ENCODE measurements around the gene RAD51B.
"Not testable (repeated sequence)": the region's sequence is repeated elsewhere in the genome, so short reads cannot be mapped to it uniquely, and the experiment has no call there.

Gene RAD51B

GRCh38 chr14:68211886-68212285 is 392.3 kb downstream of the RAD51B start:
- TF ChIP-seq ZNF274 (IDR thresholded peaks at IDR 0.05; ENCODE audit: low read depth, low read length), result no peak
- no peak overlapping the region for H3K4me3 ChIP-seq (ENCODE audit: low read length)

GRCh38 chr14:68212361-68212760 is 392.8 kb downstream of the RAD51B start:
- H3K4me3 ChIP-seq (ENCODE audit: low read length), result no peak overlapping the region
- TF ChIP-seq ZNF274 (IDR thresholded peaks at IDR 0.05; ENCODE audit: low read depth, low read length), result no peak

GRCh38 chr14:68214431-68214830 is 394.9 kb downstream of the RAD51B start:
- H3K4me3 ChIP-seq (ENCODE audit: low read length), result no peak overlapping the region
- TF ChIP-seq ZNF274 (IDR thresholded peaks at IDR 0.05; ENCODE audit: low read depth, low read length), result no peak

- H3K4me3 ChIP-seq (ENCODE audit: low read length), result no peak overlapping the region
- TF ChIP-seq ZNF274 (IDR thresholded peaks at IDR 0.05; ENCODE audit: low read depth, low read length), result no peak
Measured at GRCh38 chr14:68215629-68216028, 396.1 kb downstream of the RAD51B start.

- H3K4me3 ChIP-seq (ENCODE audit: low read length), result no peak overlapping the region
- TF ChIP-seq ZNF274 (IDR thresholded peaks at IDR 0.05; ENCODE audit: low read depth, low read length), result no peak
Measured at GRCh38 chr14:68216079-68216478, 396.5 kb downstream of the RAD51B start.

GRCh38 chr14:68216957-68217356 is 397.4 kb downstream of the RAD51B start:
- no peak overlapping the region for H3K4me3 ChIP-seq (ENCODE audit: low read length)
- no peak for TF ChIP-seq ZNF274 (IDR thresholded peaks at IDR 0.05; ENCODE audit: low read depth, low read length)

GRCh38 chr14:68217791-68218340 is 398.3 kb downstream of the RAD51B start:
- no peak for TF ChIP-seq ZNF274 (IDR thresholded peaks at IDR 0.05; ENCODE audit: low read depth, low read length)
- no peak overlapping the region for H3K4me3 ChIP-seq (ENCODE audit: low read length)

GRCh38 chr14:68219407-68219806 is 399.8 kb downstream of the RAD51B start:
- H3K4me3 ChIP-seq (ENCODE audit: low read length), result no peak overlapping the region
- TF ChIP-seq ZNF274 (IDR thresholded peaks at IDR 0.05; ENCODE audit: low read depth, low read length), result no peak

GRCh38 chr14:68221046-68221445 is 401.5 kb downstream of the RAD51B start:
- H3K4me3 ChIP-seq (ENCODE audit: low read length), result not testable (repeated sequence)

- TF ChIP-seq ZNF274 (IDR thresholded peaks at IDR 0.05; ENCODE audit: low read depth, low read length), result no peak
- H3K4me3 ChIP-seq (ENCODE audit: low read length), result no peak overlapping the region
Measured at GRCh38 chr14:68222154-68222553, 402.6 kb downstream of the RAD51B start.

- no peak overlapping the region for H3K4me3 ChIP-seq (ENCODE audit: low read length)
- no peak for TF ChIP-seq ZNF274 (IDR thresholded peaks at IDR 0.05; ENCODE audit: low read depth, low read length)
Measured at GRCh38 chr14:68222726-68223125, 403.1 kb downstream of the RAD51B start.

- H3K4me3 ChIP-seq (ENCODE audit: low read length), result no peak overlapping the region
- TF ChIP-seq ZNF274 (IDR thresholded peaks at IDR 0.05; ENCODE audit: low read depth, low read length), result no peak
Measured at GRCh38 chr14:68223631-68224030, 404.1 kb downstream of the RAD51B start.

GRCh38 chr14:68225321-68225720 is 405.7 kb downstream of the RAD51B start:
- no peak for TF ChIP-seq ZNF274 (IDR thresholded peaks at IDR 0.05; ENCODE audit: low read depth, low read length)

GRCh38 chr14:68226523-68226922 is 406.9 kb downstream of the RAD51B start:
- no peak for TF ChIP-seq ZNF274 (IDR thresholded peaks at IDR 0.05; ENCODE audit: low read depth, low read length)
- no peak overlapping the region for H3K4me3 ChIP-seq (ENCODE audit: low read length)

More at GRCh38 chr14:68225321-68225720, 405.7 kb downstream of the RAD51B start:
- no peak overlapping the region for H3K4me3 ChIP-seq (ENCODE audit: low read length)

GRCh38 chr14:68228656-68229055 is 409.1 kb downstream of the RAD51B start:
- TF ChIP-seq ZNF274 (IDR thresholded peaks at IDR 0.05; ENCODE audit: low read depth, low read length), result no peak
- H3K4me3 ChIP-seq (ENCODE audit: low read length), result no peak overlapping the region

- no peak overlapping the region for H3K4me3 ChIP-seq (ENCODE audit: low read length)
- no peak for TF ChIP-seq ZNF274 (IDR thresholded peaks at IDR 0.05; ENCODE audit: low read depth, low read length)
Measured at GRCh38 chr14:68229423-68230100, 410.0 kb downstream of the RAD51B start.
